Suprapubic skin (tissue), 4 donors: ENCODE measurements around the gene GPRC5B. TPM values are rescaled to one million over a fixed set of nuclear protein-coding genes. Genes with fewer than 3 reads are reported as not detected.
A peak's percentile ranks its signal among the peaks of the same experiment; 100 is the strongest.

Experiments used
- DNase-seq, 2 donors: peaks; one replicate each; pipeline ENCODE4 v3.0.0-alpha.2; 2019; ENCODE audit warnings: low spot score in 2 of 2
- H3K27ac ChIP-seq: fragments of 200-600 bp; sonication (generic); one replicate; pipeline ENCODE4 v1.5.1; 2019
- H3K27me3 ChIP-seq: fragments of 200-600 bp; sonication (generic); one replicate; pipeline ENCODE4 v1.5.1; 2019
- H3K36me3 ChIP-seq: fragments of 200-600 bp; sonication (generic); one replicate; pipeline ENCODE4 v1.5.1; 2019
- H3K4me1 ChIP-seq: fragments of 200-600 bp; sonication (generic); one replicate; pipeline ENCODE4 v1.5.1; 2019
- H3K4me3 ChIP-seq: fragments of 200-600 bp; sonication (generic); one replicate; pipeline ENCODE4 v1.5.1; 2019; ENCODE audit warnings: mild to moderate bottlenecking
- H3K9me3 ChIP-seq: fragments of 200-600 bp; sonication (generic); one replicate; pipeline ENCODE4 v1.5.1; 2019
- EP300 ChIP-seq: sonication (generic); formaldehyde crosslinking; IDR thresholded peaks from one replicate; pipeline ENCODE4 v1.6.1; 2017; ENCODE audit warnings: antibody characterized with exemption
- POLR2A ChIP-seq, 2 donors: fragments of 450-650 bp; IDR thresholded peaks; one replicate each; pipeline ENCODE4 v1.6.1; 2017; ENCODE audit warnings: antibody characterized with exemption in 2 of 2, mild to moderate bottlenecking in 2 of 2, moderate library complexity in 2 of 2
- POLR2AphosphoS5 ChIP-seq, 3 donors: sonication (generic); formaldehyde crosslinking; IDR thresholded peaks; one replicate each; pipeline ENCODE4 v1.6.1; 2017; ENCODE audit warnings: antibody characterized with exemption in 3 of 3
- WGBS: methylation state at CpG from one replicate; pipeline ENCODE4 v1.1.5; 2018; 5-methylcytosine and 5-hydroxymethylcytosine counted together
- total RNA-seq, 4 donors: library from RNA; depleted of rRNA; stranded (reverse); fragments of >200 nt; gene quantifications; one replicate each; pipeline ENCODE4 v1.1.0, GENCODE V29; 2016
- TF ChIP-seq, protein P1 (sequence below), 2 donors: fragments of 200-600 bp in 1 of 2; fragments of 450-650 bp in 1 of 2; sonication (generic) in 1 of 2; IDR thresholded peaks; one replicate each; pipeline ENCODE4 v1.5.1; 2016 to 2019; ENCODE audit warnings: antibody characterized with exemption in 2 of 2, mild to moderate bottlenecking in 1 of 2, moderate library complexity in 1 of 2

The GPRC5B gene, protein sequence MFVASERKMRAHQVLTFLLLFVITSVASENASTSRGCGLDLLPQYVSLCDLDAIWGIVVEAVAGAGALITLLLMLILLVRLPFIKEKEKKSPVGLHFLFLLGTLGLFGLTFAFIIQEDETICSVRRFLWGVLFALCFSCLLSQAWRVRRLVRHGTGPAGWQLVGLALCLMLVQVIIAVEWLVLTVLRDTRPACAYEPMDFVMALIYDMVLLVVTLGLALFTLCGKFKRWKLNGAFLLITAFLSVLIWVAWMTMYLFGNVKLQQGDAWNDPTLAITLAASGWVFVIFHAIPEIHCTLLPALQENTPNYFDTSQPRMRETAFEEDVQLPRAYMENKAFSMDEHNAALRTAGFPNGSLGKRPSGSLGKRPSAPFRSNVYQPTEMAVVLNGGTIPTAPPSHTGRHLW
- total RNA-seq: 10 to 100 TPM in 1 of 4 donors, 1 to 10 TPM in 3; 4.1 to 10.6 (median 6.9) TPM

DNA sequence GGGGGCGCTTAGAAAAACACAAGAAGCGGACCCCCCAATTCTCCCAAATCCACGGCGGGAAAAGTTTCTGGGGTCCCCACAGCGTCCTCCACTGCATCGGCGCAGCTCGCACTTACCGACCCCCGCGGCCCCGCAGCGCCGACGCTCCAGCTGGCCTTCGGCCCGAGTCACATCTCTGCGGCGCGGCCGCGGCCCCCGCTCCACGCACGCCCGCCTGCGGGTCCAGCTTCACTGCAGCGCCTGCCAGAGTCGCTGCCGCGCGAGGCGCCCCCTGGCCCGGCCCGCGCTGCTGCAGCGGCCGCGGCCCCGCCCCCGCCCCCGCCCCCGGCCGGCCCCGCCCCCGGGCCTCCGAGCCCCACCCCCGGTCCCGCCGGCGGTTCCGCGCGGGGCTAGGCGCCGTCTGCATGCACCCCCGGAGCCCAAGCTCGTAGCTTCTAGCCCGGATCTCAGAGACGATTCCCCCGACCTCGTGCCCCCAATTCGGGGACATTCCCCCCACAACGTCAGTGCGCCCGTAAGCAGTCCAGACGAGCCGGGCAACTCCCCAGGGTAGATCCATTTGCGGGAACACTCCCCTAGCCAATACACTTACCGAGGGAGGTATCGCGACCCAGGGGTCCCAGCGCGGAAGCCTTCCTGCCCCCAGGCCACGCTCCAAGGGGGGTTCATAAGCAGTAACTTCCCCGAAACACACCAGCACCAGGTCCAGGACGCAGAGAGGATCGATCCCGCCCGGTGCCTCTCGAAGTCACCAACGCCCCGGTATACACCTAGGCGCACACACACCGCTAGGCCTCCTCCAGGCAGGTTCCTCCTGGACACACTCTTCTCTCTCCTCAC is at the start of gene GPRC5B:
Gene GPRC5B, minus strand, starts transcription at position 238 of the 840 bp plus-strand sequence. CDS start 12,003 bp downstream, outside the sequence.
- Histone ChIP-seq H3K27ac (peak within 1 kb of the TSS; percentile 50), H3K4me1 (peaks cover 41% of the 10 kb centered on the region), H3K36me3 (no peaks in the 10 kb centered on the region), H3K9me3 (no peaks in the 10 kb centered on the region), H3K27me3 (peaks cover 25% of the 10 kb centered on the region), H3K4me3 (peak within 1 kb of the TSS; percentile 58)
- 7% methylated on average over 17 of the region's 85 CpGs for WGBS
- no peak for TF ChIP-seq POLR2A (IDR thresholded peaks at IDR 0.05)
- TF ChIP-seq, protein P1, sequence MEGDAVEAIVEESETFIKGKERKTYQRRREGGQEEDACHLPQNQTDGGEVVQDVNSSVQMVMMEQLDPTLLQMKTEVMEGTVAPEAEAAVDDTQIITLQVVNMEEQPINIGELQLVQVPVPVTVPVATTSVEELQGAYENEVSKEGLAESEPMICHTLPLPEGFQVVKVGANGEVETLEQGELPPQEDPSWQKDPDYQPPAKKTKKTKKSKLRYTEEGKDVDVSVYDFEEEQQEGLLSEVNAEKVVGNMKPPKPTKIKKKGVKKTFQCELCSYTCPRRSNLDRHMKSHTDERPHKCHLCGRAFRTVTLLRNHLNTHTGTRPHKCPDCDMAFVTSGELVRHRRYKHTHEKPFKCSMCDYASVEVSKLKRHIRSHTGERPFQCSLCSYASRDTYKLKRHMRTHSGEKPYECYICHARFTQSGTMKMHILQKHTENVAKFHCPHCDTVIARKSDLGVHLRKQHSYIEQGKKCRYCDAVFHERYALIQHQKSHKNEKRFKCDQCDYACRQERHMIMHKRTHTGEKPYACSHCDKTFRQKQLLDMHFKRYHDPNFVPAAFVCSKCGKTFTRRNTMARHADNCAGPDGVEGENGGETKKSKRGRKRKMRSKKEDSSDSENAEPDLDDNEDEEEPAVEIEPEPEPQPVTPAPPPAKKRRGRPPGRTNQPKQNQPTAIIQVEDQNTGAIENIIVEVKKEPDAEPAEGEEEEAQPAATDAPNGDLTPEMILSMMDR (IDR thresholded peaks at IDR 0.05): no peak
- TF ChIP-seq EP300: no peak
- no peak for TF ChIP-seq POLR2AphosphoS5 (IDR thresholded peaks at IDR 0.05)
- peak in 1 of 2 donors; percentile 70 for DNase-seq

DNA sequence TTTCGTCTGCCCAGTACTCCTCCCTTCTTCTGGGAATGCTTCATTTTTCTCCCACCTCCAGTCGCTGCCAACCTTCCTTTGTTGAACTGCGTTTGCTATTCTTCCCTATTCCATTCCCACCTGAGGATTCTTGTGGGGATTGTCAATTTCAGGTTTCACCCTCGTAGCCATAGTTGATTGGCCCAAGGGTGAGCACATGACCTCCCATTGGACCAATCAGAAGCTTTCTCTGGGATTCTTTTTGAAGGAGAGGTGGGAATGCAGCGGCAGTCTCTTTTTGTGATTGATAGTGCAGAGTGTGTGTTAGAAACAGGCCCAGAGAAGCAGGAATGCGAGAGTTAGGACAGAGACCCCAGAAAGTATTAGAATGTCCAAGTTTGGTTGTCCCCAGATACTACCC is 49.1 kb upstream of the GPRC5B start:
- 70% methylated on average over 6 of the region's 6 CpGs for WGBS
- no peak overlapping the region for H3K4me3 ChIP-seq
- no peak overlapping the region for H3K27ac ChIP-seq
- H3K36me3 ChIP-seq: no peaks in the 10 kb centered on the region
- no peak for DNase-seq
- TF ChIP-seq EP300: no peak
- TF ChIP-seq POLR2A (IDR thresholded peaks at IDR 0.05): no peak
- TF ChIP-seq, protein P1 (IDR thresholded peaks at IDR 0.05): no peak
- no peak for TF ChIP-seq POLR2AphosphoS5 (IDR thresholded peaks at IDR 0.05)
- H3K9me3 ChIP-seq: no peaks in the 10 kb centered on the region
- no peaks in the 10 kb centered on the region for H3K4me1 ChIP-seq
- H3K27me3 ChIP-seq: peaks cover 18% of the 10 kb centered on the region

DNA sequence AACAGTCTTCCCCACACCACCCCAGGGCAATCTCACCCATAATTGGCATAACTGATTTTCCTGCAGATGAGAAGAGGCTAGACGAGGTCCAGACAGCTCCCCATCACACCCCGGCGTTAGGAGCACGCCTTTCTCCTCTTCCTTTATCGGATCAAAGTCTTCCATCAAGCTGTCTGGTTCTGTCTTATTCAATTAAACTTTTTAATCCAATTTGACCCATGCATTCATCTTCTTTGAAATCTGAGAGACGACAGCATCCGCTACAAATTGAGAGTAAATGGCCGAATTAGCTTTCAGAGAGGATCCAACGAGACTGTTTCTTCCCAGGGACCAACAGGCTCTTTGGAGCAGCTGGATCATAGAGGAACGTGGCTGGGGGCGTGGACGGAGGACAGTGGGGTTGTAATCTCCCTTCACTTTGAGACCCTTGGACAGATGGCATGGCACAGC is 44.4 kb upstream of the GPRC5B start:
- H3K4me1 ChIP-seq: no peaks in the 10 kb centered on the region
- no peak overlapping the region for H3K27ac ChIP-seq
- DNase-seq: no peak
- TF ChIP-seq, protein P1 (IDR thresholded peaks at IDR 0.05): no peak
- TF ChIP-seq POLR2A (IDR thresholded peaks at IDR 0.05) (no peak), EP300 (no peak), POLR2AphosphoS5 (IDR thresholded peaks at IDR 0.05) (no peak)
- H3K9me3 ChIP-seq: no peaks in the 10 kb centered on the region
- 74% methylated on average over 11 of the region's 12 CpGs for WGBS
- H3K36me3 ChIP-seq: no peaks in the 10 kb centered on the region
- no peak overlapping the region for H3K4me3 ChIP-seq
- H3K27me3 ChIP-seq: peaks cover 18% of the 10 kb centered on the region

DNA sequence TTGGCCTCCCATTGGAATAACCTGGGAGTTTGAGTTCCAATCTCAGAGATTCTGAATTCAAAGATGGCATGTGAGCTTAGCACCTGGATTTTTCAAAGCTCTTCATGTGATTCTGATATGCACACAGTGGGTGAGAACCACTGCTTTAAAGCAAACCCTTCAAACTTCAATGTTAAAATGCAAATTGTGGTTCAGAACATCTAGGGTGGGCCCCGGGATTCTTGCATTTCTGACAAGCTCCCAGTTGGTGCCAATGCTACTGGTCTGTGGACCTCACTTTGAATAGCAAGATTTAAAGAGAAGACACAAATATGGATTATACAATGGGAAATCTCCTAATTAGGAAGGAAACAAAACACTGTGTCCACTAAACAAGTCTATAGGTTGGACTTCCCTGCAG is 43.8 kb upstream of the GPRC5B start:
- 68% methylated on average over 1 of the region's 1 CpG for WGBS
- no peak overlapping the region for H3K27ac ChIP-seq
- no peak for DNase-seq
- no peaks in the 10 kb centered on the region for H3K9me3 ChIP-seq
- H3K4me1 ChIP-seq: no peaks in the 10 kb centered on the region
- H3K4me3 ChIP-seq: no peak overlapping the region
- no peaks in the 10 kb centered on the region for H3K36me3 ChIP-seq
- no peak for TF ChIP-seq POLR2AphosphoS5 (IDR thresholded peaks at IDR 0.05)
- TF ChIP-seq EP300: no peak
- H3K27me3 ChIP-seq: peaks cover 15% of the 10 kb centered on the region

DNA sequence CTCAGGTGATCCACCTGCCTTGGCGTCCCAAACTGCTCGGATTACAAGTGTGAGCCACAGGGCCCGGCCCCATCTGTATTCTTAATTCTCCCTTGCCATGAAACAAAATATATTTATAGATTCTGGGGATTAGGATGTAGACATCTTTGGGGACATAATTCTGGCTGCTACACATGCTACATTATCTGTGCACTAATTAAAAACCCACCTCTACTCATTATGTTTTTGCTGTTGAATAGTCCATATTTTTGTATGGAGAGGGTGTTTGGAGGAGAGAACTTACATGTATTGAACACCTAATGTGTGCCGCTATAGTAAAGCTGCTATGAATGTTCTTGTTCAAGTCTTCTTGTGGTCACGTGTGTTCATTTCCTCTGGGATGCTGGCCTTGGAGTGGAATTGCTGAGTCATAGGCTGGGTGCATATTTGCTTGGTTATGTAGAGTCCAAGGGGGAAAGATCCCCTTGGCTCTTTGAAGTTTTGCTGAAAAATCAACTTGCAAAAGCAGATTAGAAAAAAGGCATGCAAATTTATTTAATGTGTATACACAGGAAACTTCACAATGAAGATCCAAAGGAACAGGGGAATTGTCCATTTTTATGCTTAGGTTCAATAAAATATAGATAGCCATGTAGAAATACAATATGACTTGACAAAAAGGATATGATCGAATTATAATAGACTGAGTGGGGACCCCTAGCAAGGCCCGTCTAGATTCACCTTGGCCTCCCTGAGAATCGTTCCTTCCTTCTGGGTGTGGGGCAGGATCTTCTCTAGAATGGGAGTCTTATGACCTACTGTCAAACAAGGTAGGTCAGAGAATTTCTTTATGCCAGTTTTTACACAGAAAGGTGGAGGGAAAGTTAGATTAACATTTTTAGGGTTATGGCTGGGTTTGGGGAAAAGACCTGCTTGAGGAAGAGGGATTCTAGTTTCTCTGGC is 42.1 kb upstream of the GPRC5B start:
- H3K4me1 ChIP-seq: no peaks in the 10 kb centered on the region
- H3K4me3 ChIP-seq: no peak overlapping the region
- WGBS: 79% methylated on average over 8 of the region's 8 CpGs
- no peak for DNase-seq
- no peaks in the 10 kb centered on the region for H3K9me3 ChIP-seq
- peaks cover 11% of the 10 kb centered on the region for H3K27me3 ChIP-seq
- TF ChIP-seq POLR2A (IDR thresholded peaks at IDR 0.05): no peak
- no peak for TF ChIP-seq POLR2AphosphoS5 (IDR thresholded peaks at IDR 0.05)
- TF ChIP-seq, protein P1 (IDR thresholded peaks at IDR 0.05): no peak
- TF ChIP-seq EP300: no peak
- H3K36me3 ChIP-seq: no peaks in the 10 kb centered on the region
- no peak overlapping the region for H3K27ac ChIP-seq
